Testis (tissue), 3 donors: ENCODE results near the gene SCLY. TPM values are rescaled to one million over a fixed set of nuclear protein-coding genes. Genes with fewer than 3 reads are reported as not detected.

Source experiments
- DNase-seq: peaks from one replicate; pipeline ENCODE4 v3.0.0-alpha.2; 2019
- H3K27ac ChIP-seq, 2 donors: fragments of 200-600 bp; sonication (generic); one replicate each; pipeline ENCODE4 v1.5.1; 2019
- H3K27me3 ChIP-seq: fragments of 200-600 bp; sonication (generic); one replicate; pipeline ENCODE4 v1.5.1; 2019
- H3K36me3 ChIP-seq: fragments of 200-600 bp; sonication (generic); one replicate; pipeline ENCODE4 v1.5.1; 2017; ENCODE audit warnings: low read depth; ENCODE audit errors: missing control alignments
- H3K4me1 ChIP-seq: fragments of 200-600 bp; sonication (generic); one replicate; pipeline ENCODE4 v1.5.1; 2019
- H3K4me3 ChIP-seq, 2 donors: fragments of 200-600 bp; sonication (generic); one replicate each; pipeline ENCODE4 v1.5.1; 2017 to 2019
- H3K9me3 ChIP-seq: fragments of 200-600 bp; sonication (generic); one replicate; pipeline ENCODE4 v1.5.1; 2017
- CTCF ChIP-seq, 3 experiments: fragments of 450-650 bp in 2 of 3; fragments of 200-600 bp in 1 of 3; sonication (generic) in 1 of 3; IDR thresholded peaks; one replicate each; pipeline ENCODE4 v1.5.1; 2016 to 2019; ENCODE audit warnings: antibody characterized with exemption in 3 of 3, mild to moderate bottlenecking in 2 of 3, moderate library complexity in 1 of 3
- POLR2A ChIP-seq: fragments of 450-650 bp; IDR thresholded peaks from one replicate; pipeline ENCODE4 v1.6.1; 2017; ENCODE audit warnings: antibody characterized with exemption, mild to moderate bottlenecking, moderate library complexity
- WGBS, 2 donors: methylation state at CpG; one replicate each; pipeline ENCODE4 v1.1.5; 2018; 5-methylcytosine and 5-hydroxymethylcytosine counted together
- intact Hi-C: fragments of 100-400 bp; cut with DNase I; formaldehyde crosslinking; loops from one replicate; pipeline ENCODE4 v1.15.1; 2023; ENCODE audit warnings: low total_unique reads
- polyA plus RNA-seq: library from polyadenylated mRNA; stranded (reverse); fragments of 350-450 nt; fragmentation: Illumina TruSeq; extraction: RNeasy Lipid Tissue Mini Kit (QIAGEN cat#74804); gene quantifications from one replicate; pipeline ENCODE4 v1.2.3, GENCODE V29; 2014; ENCODE audit warnings: low read depth, low replicate concordance; ENCODE audit not compliant: insufficient read depth
- total RNA-seq, 2 donors: library from RNA; depleted of rRNA; stranded (reverse); fragments of >200 nt; gene quantifications; one replicate each; pipeline ENCODE4 v1.2.3, GENCODE V29; 2016

The SCLY gene
- total and polyA plus RNA-seq, 3 donors from 2014 or later, result 19.6 to 40.2 (median 24.6) TPM

GRCh38 chr2:238130696-238131628 is 70.2 kb downstream of the SCLY start:
- Histone ChIP-seq H3K4me1 (peaks cover 2% of the 10 kb centered on the region), H3K27me3 (no peaks in the 10 kb centered on the region), H3K4me3 (no peak overlapping the region), H3K9me3 (no peaks in the 10 kb centered on the region), H3K27ac (no peak overlapping the region), H3K36me3 (no peaks in the 10 kb centered on the region)
- intact Hi-C loops, result no loop called here
- no peak for TF ChIP-seq POLR2A
- no peak for TF ChIP-seq CTCF (IDR thresholded peaks at IDR 0.05)
- no peak for DNase-seq
- 90 to 91% methylated on average over 44 to 46 of the region's 68 CpGs for WGBS, 2 donors

GRCh38 chr2:238131761-238132462 is 71.1 kb downstream of the SCLY start:
- TF ChIP-seq POLR2A (no peak), CTCF (IDR thresholded peaks at IDR 0.05) (no peak)
- WGBS, 2 donors, result 93 to 96% methylated on average over 9 to 14 of the region's 14 CpGs
- no peaks in the 10 kb centered on the region for H3K27me3 ChIP-seq
- H3K4me3 ChIP-seq, result no peak overlapping the region
- H3K9me3 ChIP-seq, result no peaks in the 10 kb centered on the region
- H3K27ac ChIP-seq, result no peak overlapping the region
- no peaks in the 10 kb centered on the region for H3K36me3 ChIP-seq
- H3K4me1 ChIP-seq, result peaks cover 2% of the 10 kb centered on the region
- intact Hi-C loops, result no loop called here
- no peak for DNase-seq

- no peak overlapping the region for H3K4me3 ChIP-seq
- H3K36me3 ChIP-seq, result no peaks in the 10 kb centered on the region
- H3K27ac ChIP-seq, result no peak overlapping the region
- no peak for TF ChIP-seq CTCF (IDR thresholded peaks at IDR 0.05)
- TF ChIP-seq POLR2A, result no peak
- 89 to 98% methylated on average over 22 to 23 of the region's 23 CpGs for WGBS, 2 donors
- peaks cover 2% of the 10 kb centered on the region for H3K4me1 ChIP-seq
- no peaks in the 10 kb centered on the region for H3K27me3 ChIP-seq
- intact Hi-C loops, result no loop called here
- no peak for DNase-seq
- H3K9me3 ChIP-seq, result no peaks in the 10 kb centered on the region
Observed at GRCh38 chr2:238132463-238133450, 72.0 kb downstream of the SCLY start.

- intact Hi-C loops, result no loop called here
- Histone ChIP-seq H3K27ac (no peak overlapping the region), H3K4me1 (no peaks in the 10 kb centered on the region), H3K9me3 (no peaks in the 10 kb centered on the region), H3K4me3 (no peak overlapping the region), H3K27me3 (no peaks in the 10 kb centered on the region), H3K36me3 (no peaks in the 10 kb centered on the region)
- TF ChIP-seq POLR2A, result no peak
- no peak for TF ChIP-seq CTCF (IDR thresholded peaks at IDR 0.05)
- no peak for DNase-seq
- 75 to 85% methylated on average over 5 to 14 of the region's 14 CpGs for WGBS, 2 donors
Observed at GRCh38 chr2:238133499-238134392, 72.9 kb downstream of the SCLY start.
